GM19395 (cell line): ENCODE results near the gene STARD3.

ENCODE experiments used
- ATAC-seq: cut with Tn5 transposase; IDR thresholded peaks from one replicate; pipeline ENCODE4 v1.9.1; 2021; ENCODE audit warnings: mild to moderate bottlenecking, moderate library complexity; ENCODE audit not compliant: unreplicated experiment

STARD3 gene

DNA sequence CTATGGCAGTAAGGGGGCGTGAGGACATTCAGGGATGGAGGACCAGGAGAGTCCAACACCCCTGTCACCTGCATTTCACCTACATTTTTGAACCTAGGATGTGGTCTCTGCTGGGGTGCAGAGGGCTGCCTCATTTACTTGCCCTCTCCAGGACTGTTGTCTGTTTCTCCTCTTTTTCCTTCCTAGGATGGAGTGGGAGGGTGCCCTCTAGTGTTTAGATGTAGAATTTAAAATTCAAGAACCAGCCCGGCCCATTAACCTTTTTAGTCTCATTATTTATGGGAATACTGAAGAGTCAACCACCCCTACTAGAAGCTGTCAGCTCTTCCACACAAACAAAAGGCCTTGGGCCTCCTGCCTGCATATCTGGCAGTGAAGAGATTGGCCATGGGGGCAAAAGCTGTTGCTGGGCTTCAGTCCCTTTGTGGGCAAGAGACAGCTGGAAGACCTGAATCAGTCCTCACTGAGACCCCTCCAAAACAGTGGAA is 2.5 kb upstream of the STARD3 start:
- ATAC-seq, result no peak

DNA sequence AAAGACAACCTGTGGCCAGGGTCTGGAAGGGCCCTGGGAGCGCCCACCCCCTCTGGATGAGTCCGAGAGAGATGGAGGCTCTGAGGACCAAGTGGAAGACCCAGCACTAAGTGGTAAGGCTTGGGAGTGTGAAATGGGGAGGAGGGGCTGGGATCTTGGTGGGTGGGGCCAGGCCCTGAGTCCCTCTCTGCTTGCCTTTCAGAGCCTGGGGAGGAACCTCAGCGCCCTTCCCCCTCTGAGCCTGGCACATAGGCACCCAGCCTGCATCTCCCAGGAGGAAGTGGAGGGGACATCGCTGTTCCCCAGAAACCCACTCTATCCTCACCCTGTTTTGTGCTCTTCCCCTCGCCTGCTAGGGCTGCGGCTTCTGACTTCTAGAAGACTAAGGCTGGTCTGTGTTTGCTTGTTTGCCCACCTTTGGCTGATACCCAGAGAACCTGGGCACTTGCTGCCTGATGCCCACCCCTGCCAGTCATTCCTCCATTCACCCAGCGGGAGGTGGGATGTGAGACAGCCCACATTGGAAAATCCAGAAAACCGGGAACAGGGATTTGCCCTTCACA is 1.2 kb upstream of the STARD3 start:
- no peak for ATAC-seq

DNA sequence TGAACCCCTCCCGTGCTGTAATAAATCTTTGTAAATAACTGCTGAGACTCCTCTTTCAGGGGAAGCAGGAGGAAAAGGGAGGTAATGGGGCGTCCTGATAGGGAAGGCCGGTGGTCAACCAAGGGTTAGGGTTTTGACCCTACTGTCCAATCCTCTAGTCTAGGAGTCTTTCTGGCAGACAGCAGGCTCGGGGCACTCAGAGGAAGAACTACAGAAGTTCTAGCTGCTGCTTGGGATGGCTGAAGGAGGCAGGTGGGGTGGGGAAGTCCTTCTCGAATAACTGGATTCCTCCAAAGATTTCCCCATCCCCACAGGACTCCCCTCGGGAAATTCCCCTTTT is 387 bp upstream of the STARD3 start:
- ATAC-seq, result peak; percentile 25

DNA sequence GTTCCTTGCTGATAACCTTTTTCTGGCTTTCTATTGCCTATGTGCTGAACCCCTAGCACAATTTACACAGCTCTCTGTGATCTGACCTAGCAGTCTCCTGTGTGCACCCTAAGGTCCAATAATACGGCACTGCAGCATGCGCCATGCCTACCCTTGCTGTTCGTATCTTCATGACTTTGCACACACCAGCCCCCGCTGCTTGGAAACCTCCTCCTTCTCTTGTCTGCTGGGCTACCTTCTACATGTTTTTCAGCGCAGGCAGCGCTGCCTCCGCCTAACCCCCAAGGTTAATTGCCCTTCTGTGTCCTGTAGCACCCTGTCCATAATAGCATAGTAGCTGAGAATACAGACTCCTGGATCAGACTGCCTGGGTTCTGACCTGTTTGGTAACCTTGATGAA is 1.4 kb downstream of the STARD3 start:
- no peak for ATAC-seq

DNA sequence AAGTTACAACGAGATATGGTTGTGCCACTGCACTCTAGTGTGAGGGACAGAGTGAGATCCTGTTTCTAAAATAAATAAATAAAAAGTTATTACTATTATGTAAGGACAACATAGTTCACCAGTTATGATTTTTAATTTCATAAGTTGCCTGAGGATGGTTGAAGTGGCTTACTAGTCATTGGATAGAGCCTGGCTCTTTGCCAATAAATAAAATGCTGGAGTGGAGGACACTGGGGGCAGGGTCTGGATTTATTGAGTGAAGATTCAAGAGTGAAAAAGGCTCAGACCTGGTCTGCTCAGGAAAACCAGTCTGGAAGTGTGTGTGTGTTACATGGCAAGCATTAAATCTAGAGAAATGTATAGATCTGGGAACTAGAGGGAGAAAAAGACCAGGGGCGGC is 2.1 kb downstream of the STARD3 start:
- no peak for ATAC-seq

DNA sequence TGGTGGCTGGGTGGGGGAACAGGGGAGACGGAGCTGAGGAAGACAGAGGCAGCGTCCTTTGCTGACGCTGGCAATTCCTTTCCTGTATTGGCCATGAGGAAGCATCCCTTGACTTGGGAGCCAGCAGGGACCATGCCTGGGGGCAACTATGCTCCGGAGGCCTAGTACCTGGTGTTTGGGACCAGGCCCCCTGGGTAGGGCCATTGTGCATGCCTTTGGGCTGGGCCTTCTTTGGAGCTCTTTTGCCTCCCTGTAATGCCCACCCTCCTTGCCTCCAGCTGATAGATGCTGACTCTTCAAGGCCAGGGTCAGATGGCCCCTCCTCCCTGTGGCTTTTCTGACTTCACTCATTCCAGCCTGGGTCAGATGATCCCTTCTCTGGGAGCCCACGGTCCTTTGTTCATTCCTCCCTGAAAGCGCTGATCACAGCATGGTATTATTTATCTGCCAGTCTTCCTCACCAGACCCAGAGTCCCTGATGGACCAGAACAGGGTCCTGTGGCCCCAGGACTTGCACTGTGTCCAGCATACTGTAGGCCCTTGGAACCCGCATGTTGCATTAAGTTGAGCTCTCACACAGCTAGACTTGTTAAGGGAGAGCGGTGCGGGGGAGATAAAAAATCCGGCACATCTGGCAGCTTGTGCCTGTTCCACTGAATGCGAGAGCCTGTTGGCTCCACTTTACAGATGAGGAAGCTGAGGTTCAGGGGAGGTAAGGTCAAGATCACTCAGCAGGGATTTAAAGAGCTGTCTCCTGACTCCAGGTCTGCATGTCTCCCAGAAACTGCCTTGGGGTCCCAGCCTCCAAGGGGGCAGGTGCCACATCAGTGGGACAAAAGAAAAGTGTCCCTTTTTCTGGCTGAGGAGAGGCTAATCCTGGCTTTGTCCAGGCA is 2.9 kb downstream of the STARD3 start:
- no peak for ATAC-seq

DNA sequence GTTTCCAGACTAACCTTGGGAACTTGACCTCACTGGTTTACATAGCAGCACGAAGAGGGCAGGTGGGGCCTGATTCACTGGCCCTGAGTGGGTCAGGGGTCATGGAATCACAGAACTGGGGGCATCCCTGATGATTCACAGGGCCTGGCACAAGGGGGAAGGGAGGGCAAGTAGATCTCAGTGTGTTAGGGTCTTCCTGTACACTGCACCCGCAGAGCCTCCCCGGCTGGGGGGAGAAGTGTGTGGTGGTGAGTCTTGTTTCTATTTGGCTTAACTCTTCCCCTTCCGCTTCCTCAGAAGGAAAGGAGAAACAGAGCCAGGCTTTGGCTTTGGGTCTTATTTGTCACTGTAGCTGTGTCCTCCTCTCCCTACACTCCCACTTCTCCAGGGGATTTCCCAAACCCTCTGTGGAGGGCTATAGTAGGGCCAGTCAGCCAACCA is 3.7 kb downstream of the STARD3 start:
- ATAC-seq, result no peak

DNA sequence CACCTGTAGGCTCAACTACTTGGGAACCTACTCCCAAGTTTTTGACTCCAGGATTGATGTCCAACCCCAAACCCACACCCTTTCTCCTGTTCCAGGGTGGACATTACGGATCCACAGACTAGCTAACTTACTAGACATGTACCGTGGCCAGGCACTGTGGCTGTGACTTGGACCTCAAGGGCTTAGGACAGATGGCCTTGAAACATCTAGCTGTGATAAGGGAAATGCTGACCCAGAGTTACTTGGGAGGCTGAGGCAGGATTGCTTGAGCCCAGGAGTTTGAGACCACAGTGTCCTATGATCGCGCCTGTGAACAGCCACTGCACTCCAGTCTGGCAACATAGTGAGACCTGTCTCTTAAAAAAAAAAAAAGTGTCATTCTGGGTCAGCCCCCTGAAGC is 4.2 kb downstream of the STARD3 start:
- ATAC-seq, result no peak

DNA sequence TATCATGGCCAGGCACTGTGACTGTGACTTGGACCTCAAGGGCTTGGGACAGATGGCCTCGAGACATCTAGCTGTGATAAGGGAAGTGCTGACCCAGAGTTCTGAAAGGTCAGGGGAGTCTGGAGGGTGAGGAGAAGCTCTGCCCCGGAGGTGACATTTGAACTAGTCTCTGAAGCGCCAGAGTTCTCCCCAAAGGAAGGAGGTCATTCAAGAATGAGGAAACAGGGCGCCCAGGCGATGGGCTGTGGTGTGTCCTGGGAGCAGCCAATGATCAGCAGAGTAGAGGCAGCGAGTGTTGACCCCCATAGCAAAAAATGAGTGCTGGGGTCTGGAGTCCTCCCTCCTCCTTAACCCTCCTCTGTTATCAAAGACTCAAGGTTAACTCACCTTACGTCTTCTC is 4.9 kb downstream of the STARD3 start:
- no peak for ATAC-seq

DNA sequence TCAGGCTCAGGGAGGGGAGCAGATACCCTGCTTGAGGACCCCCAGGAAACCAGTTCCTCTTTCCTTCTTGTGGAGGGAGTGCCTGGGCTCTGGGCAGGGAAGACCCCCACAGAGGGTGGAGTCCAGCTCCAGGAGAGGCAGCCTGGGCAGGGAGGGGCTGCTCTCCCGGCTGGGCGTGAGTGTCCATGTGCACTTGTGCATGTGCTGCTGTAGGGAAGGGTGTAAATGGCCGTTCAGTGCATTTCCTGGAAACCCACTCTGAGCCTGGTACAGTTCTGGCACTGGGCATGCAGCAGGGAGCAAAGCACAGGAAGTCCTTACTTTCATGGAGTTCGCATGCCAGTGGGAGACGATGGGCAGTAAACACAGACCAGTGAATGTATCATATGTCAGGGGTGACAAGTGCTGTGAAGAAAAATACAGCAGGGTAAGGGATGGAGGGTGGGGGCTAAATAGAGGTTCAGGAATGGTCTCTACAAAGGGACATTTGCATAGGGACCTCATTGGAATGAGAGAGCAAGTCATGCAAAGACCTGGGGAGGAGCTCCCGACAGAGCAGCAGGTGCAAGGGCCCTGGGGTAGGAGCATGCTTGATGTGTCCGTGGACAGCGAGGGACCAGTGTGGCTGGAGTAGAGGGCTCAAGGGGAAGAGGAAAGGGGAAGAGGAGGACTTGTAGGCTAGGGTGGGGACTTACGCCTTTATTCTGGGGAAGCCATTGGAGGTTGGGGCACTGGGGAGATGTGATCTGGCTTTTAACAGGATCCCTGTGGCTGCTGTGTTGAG is 5.5 kb downstream of the STARD3 start:
- ATAC-seq, result no peak

DNA sequence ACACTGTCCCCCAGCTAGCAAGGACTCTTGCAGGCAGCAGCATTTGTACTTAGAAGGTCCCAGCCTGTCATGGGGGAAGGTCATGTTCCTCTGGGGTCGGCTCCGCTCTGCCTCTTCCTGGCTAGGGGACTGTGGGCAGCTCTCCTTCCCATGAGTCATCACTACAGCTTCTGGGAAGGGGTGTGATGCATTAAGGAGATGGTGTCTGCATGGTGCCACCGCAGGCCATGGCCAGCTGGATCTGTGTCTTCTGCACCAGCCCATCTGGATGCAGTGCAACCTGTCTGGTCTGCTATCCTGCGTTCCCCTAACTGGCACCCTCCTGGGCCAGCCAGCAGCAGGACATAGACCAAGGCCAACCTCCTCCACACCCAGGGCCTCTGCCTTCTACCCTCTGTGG is 6.3 kb downstream of the STARD3 start:
- no peak for ATAC-seq

DNA sequence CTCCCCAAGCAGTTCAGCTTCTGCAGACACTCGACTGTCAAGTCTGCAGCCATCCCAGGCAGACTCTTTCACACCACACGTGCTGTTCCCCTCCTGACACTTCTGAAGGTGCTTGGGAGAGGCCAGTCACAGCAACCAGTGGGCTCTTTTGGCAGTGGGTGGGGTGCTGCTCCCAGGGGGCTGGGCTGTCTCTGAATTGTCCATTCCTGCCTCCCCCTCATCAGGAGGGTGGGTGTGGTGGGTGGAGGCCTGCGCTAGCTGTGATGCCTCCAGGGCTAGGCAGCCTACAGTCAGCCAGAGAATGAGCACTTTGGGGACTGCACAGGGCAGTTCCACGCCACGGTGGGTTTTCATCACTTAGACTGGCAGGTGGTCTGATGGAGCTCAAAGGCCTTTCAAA is 10.3 kb downstream of the STARD3 start:
- ATAC-seq, result no peak

DNA sequence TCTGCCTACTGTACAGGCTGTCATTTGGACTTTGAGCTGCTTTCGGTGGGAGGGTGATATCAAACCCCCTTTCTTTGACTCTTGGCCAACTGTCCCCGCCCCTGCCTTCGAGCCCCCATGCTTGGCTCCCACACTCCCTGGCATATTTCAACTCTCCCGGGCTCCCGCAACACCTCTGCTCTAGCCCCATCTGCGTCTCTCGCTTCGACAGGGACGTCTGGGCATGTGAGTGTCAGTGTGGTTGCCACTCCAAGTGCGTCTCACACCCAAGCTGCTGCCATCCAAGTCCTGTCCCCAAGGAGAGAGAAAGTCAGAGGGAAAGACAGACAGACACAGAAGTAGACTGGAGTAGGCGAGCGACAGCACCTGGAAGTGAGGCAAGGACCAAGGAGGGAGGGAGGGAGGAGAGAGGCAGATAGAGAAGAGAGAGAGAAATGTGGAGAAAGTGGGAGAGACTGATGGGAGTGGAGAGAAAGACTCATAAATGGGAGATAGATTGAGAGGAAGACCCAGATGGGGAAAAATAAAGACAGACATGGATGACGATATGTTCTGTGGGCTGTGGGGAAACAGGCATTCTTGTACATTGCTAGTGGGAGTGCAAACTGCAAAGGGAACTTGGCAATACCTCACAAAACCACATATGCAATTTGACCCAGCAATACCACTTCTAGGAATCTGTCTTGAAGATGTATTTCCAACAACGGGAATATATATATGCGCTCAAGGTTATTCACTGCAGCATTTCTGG is 11.8 kb downstream of the STARD3 start:
- ATAC-seq, result no peak

DNA sequence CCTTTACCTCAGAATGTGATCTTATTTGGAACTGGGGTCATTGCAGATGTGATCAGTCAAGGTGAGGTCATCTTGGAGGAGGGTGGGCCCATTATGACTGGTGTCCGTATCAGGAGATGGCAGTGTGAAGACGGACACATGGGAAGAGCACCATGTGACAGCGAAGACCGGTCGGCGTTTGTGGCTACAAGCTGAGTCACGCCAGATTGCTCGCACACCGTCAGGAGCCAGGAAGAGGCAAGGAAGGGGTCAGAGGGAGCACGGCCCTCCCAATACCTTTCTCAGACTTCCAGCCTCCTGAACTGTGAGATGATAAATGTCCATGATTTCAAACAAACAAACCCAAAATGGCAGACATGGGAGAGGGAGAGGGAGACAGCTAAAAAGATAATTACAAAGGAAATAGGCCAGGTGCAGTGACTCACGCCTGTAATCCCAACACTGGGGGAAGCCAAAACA is 13.2 kb downstream of the STARD3 start:
- no peak for ATAC-seq

DNA sequence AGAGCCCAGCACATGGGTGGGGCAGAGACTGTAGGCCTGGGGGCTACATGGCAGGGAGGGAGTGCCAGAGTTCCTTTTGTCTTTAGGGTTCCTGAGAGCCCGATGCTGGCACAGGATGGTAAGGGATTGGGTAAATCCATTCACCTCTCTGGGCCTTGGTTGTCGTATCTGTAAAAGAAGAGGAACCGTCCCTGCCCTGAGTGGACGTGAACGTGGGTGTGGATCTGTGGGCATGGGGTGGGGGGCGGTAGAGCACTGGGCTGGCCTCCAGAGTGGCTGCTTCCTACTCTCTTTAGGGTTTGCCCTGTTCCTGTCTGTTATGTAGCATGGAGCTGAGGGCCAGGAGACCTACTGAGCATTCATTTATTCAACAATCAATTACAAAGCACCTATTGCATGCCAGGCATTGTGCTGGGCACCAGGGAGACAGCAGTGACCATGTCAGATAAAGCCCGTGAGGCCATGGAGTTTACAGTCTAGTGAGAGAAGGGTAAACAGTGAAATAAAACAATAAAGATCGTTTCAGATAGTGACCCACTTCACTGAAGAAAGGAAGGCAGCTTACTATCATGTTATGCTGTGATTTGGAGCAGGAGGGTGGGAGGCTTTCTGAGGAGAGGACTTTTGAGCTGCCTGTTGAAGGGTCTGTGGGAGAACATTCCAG is 15.1 kb downstream of the STARD3 start:
- no peak for ATAC-seq

DNA sequence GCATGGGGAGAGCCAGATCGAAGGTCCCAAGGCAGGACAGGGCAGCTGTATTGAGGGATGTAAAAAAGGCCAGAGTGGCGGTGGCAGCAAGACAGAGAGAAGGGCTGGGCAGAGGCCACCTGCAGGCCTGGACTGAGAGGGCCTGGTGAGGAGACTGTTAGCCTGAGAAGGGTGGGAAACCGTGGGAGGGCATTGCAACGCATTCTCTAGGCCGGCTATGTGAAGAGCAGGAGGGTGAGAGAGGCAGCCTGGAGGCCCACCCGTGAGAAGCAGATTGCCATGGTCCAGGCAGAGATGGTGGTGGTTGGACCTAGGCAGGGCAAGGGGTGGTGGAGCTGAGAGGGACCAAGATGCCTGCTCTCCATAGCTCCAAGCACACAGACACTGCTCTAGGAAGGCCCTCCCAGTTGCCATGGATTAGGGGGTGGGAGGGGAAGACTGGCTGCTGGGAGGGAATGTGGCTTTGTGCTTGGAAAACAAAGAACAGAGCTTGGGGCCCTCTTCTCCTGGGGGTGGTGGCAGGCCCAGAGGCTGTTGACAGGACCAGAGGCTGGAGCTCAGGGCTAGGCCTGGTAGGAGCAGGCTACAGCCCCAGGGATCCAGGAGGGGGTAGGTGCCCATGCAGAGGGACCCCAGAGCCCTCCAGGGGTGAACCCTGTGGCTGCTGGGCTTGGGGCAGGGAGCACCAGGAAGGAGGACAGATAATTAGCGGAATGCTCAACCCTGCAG is 15.8 kb downstream of the STARD3 start:
- ATAC-seq, result no peak

DNA sequence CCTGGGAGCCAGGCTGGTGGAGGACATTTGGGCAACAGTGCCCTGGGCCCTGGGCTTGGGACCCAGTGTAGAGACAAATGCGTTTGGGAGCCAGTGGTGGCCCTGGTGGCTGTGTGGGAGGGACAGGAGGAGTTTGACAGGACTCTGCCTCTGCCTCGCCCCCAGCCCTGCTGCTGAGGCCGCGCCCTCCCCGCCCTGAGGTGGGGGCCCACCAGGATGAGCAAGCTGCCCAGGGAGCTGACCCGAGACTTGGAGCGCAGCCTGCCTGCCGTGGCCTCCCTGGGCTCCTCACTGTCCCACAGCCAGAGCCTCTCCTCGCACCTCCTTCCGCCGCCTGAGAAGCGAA is 16.3 kb downstream of the STARD3 start:
- no peak for ATAC-seq

DNA sequence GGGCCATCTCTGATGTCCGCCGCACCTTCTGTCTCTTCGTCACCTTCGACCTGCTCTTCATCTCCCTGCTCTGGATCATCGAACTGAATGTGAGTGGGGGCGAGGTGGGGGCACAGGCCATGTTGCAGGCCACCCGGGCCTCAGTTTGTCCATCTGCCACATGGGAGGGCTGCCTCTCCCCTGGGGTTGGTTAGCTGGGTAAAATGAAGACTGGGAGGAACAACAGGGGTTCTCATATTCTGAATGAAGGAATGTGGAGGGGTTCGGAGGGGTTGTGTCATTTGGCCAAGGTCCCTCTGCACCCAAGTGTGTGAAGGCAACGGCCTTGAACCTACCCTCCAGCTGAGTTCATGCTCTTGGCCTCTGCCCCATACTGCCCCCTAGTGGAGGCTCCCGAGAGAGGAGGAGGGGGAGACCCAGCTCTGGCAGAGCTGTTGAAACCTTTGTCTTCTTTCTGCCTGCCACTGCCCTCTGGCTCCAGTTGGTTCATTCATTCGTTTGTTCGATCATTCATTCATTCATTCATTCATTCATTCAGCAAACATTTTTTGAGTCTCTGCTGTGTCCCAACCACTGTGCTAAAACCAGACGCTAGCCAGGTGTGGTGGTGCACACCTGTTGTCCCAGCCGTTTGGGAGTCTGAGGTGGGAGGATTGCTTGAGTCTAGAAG is 16.9 kb downstream of the STARD3 start:
- ATAC-seq, result no peak

DNA sequence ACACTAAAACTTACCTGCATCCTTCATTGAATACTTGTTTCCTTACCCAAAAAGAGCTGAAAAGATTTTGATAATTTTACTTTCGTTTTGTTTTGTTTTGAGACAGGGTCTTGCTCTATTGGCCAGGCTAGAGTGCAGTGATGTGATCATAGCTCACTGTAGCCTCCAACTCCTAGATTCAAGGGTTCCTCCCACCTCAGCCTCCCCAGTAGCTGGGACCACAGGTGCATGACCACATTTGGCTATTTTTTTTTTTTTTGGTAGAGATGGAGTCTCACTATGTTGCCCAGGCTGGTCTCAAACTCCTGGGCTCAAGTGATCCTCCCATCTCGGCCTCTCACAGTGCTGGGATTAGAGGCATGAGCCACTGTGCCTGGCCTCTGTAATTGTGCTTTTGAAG is 18.2 kb downstream of the STARD3 start:
- ATAC-seq, result no peak
